IPS-NIHi7 (cell line): ENCODE results near the gene CRYGS.
"Not testable (repeated sequence)": the region's sequence is repeated elsewhere in the genome, so short reads cannot be mapped to it uniquely, and the experiment has no call there.

ENCODE experiments used
- DNase-seq: peaks from one replicate; pipeline ENCODE4 v3.0.0; 2012; ENCODE audit warnings: mixed read lengths; ENCODE audit errors: extremely low spot score

CRYGS gene

DNA sequence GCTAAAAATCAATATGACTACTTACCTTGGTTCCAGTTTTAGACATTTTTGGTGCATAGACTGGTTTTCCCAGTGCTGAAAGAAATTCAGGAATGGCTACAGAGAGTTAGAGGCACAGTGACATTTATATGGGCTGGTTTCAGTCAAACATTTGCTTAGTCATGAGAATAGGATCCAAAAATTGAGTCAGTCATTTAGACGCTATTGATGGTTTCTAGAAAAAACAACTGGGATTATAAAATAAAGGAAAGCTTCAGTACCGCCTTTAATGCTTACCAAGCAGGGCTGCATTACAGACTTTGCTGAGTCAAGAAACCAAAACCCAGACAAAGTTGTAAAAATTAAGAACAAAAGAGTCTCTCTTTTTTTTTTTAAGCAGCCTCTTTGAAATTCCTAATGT lies at the start of gene CRYGS:
TSS of gene CRYGS (minus strand) at position 100 of the 400 bp plus-strand sequence. CDS start at position 46, 54 bp downstream.
- DNase-seq, result no peak

DNA sequence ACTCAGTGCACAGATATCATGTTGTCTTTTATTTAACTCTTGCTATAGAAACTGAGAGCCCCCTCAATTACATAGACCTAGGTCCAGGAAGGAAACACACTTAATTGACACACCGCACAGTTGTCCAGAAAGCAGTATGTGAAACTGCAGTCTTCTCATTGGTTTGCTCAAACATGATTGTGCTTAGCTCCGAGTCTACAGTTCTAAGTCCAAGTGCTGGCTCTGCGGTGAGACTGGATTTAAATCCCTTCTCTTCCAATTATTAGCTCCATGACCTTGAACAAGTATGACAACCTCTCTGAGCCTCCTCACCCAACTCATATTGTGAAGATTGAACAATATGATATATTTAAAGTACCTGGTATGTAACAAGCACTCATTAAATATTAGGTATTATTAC lies 49.7 kb upstream of the CRYGS start:
- no peak for DNase-seq

DNA sequence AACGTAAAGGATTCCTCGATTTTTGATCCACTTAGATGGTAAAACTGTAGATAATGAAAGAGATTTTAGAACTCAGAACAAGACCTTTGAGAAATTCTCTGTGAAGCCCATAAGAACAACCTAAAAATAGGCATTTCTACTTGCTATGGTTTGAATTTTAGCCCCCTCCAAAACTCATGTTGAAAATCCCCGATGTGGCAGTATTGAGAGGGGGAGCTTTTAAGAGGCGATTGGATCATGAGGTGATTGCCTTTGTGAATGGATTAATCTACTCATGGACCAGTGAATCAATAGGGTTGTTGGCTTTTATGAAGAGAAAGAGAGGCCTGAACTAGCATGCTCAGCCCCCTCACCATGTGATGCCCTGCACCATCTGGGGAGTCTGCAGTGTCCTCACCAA lies 48.5 kb upstream of the CRYGS start:
- DNase-seq, result no peak

DNA sequence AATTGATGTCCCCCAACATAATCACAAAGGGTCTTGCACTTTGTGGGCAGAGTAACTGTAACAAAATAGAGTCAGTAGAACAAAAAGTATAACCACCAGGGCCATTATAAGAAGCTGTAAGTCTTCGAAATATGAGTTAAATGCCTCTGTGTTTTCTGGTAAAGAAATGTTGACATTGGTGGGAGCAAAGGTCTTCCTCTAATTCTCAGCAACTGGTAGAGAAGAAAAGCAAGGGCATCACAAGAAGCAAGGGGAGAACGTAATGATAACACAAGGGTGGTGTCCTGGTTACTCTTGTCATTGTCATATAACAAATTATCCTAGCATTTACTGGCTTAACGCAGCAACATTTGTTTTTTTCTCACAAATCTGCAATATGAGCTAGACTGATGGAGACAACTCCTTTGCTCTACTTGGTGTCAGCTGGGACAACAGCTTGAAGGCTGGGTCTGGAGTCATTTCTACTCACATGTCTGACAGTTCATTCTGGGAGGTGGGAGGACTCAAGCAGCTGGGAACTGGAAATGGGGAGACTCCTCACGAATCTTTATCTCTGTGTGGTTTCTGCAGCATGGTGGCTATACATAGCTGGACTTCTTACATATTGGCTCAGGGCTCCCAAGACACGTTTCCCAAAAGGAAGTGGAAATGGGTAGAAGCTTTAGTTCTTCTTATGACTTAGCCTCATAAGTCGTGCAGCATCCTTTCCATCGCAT lies 46.6 kb upstream of the CRYGS start:
- no peak for DNase-seq

DNA sequence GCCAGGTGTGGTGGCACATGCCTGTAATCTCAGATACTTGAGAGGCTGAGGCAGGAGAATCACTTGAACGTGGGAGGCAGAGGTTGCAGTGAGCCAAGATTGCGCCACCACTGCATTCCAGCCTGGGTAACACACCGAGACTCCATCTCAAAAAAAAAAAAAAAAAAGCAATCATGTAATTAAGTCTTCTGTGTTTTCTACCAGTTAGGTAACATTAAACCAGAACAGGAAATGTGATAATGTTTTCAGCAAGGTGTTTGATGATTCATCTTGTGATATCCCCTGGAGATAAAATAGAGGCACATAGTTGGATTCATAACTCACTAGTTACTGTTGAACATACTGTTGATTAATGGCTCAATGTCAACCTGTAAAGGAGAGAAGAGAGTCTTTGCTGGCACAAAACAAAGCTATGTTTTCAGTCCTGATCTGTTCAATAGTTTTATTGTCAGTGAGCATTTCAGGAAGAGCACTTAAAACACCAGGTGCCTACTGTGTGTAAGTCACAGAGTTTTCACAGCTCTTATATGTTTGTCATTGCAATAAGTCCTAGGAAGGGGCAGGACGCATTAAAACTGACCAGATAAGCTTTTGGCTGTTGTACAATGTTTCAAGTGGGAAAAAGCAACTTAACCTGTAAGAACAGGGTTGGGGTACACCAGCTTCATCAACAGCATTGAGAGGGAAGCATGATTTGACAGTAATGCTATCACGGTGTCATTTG lies 45.8 kb upstream of the CRYGS start:
- no peak for DNase-seq

DNA sequence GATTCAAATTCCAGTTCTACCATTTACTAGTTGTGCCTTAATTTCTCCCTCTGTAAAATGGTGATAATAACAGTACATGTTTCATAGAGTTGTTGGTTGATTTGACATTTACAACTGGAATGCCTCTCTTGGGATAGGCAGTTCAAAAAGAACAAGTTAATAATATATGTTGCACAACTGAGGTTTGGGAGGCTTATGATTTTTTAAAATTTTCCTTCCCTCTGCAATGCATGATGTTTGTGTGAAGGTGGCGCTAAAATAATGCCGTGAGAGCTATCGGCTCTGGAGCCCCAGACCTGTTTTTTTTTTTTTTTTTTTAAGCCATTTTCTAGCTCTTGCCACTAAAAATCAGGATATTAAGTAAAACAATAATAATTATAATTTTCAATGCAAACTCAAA lies 44.9 kb upstream of the CRYGS start:
- DNase-seq, result peak; percentile 32

DNA sequence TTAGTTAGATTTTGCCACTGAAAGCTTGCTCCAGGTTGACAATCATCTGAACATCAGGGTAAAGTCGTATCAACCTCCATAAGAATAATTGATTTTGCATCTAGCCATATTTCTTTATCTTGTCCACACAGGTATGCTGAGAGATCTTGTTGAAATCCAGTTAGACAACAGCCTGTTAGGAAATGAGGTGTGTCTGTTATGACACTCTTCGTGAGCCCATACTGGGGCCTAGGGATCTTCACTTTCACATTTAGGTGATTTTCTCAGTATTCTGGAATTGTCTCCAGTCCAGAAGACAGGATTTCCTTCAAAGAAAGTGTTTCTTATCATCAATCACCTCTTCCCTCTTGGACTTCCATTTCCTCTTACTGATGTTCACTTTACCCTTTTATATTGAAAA lies 44.5 kb upstream of the CRYGS start:
- no peak for DNase-seq

DNA sequence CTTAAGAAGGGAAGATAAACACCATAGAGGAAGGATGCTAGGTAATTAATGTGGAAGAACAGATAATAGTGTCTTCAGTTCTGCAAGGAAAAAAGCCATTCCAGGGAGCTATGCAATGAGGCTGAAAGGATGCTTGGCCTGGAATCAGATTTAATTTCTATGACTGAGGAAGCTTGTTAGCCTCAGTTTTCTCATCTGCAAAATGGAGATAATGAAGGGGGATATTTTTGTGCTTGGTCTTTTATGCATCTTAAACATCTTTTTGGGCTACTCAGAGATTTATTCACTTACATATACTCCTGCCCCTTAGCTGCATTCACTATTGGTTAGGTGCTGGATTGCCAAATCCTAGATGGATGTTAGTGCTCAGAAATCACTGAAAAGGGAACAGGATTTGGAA lies 43.0 kb upstream of the CRYGS start:
- no peak for DNase-seq

DNA sequence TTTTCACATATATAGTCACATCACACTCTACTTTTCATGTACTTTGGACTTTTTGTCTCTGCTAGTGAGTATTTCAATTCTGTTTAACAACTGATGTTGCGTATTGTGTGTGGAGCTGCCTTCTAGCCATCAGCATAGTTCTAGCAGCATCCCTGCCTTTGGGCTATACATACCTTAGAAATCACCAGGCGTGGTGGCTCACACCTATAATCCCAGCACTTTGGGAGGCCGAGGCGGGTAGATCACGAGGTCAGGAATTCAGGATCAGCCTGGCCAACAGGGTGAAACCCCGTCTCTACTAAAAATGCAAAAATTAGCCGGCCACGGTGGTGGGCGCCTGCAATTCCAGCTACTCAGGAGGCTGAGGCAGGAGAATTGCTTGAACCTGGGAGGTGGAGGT lies 42.1 kb upstream of the CRYGS start:
- not testable (repeated sequence) for DNase-seq

DNA sequence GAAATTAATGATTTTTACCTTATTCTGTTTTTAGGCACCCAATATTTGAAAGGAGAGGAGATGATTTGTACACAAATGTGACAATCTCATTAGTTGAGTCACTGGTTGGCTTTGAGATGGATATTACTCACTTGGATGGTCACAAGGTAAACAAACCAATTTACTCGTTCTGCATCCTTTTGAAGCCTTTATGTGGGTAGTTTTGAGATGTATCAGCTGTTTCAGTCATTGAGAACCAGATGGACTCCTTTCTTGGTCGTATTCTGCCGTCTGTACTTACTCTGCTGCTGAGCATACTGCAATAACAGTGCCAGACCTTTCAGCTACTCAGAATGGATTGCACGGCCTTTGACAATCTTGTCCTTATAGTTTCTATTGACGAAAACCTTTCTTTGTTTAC lies 39.7 kb upstream of the CRYGS start:
- no peak for DNase-seq

DNA sequence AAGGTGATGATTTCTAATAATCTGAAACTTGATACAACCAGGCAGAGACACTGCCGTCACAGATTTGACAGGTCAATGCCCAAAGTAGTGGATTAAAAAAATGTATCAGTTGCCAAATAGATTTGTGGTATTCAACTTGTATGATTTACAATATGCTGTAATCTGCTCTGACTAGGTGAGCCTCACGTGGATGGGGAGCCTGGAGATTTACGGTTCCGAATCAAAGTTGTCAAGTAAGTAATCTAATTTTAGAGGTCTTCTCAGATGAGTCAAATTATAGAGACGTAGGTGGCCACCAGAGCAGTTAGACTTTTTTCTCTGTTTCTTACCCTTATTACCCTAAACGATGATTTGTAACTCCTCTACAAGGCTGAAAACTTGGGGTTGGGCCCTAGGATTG lies 38.4 kb upstream of the CRYGS start:
- no peak for DNase-seq

DNA sequence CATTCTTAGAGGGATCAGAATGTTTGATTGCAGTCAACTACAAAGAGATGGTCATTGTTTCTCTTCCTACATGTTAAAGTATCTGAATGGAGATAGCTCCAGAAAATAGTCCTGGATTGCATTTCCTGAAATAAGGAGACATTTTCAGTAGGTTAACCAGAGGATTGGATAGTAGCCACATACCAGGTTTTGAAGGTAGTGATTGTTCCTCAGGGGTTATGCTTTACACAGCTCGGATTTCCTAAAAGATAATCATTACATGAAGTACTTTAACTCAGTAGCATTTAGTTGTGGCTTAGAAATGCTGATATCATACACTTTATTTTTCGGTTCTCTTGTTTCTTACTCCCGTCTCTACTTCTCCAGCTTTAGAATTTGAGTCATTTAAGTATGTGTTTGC lies 36.6 kb upstream of the CRYGS start:
- DNase-seq, result no peak

DNA sequence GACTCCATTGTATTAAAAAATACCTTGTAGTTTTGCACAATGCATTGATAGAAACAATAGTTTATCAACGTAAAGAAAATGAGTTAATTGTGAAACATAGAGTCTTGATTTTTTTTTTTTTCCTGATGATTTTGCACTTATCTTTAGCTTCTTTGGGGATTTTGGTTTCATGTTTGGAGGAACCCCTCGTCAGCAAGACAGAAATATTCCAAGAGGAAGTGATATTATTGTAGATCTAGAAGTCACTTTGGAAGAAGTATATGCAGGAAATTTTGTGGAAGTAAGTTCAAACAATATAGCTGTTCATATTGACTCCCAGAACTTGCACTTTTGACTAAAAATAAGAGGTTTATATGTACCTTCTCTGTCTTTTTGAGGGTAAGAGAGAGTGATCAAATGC lies 33.3 kb upstream of the CRYGS start:
- no peak for DNase-seq

DNA sequence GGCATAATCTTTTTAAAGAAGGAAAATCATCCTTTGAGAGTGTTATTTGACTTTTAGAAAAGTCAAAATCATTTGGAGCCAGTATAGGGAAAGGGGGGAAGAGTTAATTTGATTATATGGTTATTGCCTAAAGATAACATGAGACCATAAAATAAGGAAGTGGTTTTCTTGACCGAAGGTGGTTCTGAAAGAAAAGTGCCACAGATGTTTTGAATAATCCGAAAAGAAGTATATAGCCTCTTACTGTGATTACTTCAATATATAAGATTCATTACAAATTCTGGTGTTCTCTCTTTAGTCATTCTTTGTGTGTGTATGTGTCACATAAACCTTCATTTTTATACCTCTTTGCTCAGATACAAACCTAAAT lies 27.4 kb upstream of the CRYGS start:
- no peak for DNase-seq

DNA sequence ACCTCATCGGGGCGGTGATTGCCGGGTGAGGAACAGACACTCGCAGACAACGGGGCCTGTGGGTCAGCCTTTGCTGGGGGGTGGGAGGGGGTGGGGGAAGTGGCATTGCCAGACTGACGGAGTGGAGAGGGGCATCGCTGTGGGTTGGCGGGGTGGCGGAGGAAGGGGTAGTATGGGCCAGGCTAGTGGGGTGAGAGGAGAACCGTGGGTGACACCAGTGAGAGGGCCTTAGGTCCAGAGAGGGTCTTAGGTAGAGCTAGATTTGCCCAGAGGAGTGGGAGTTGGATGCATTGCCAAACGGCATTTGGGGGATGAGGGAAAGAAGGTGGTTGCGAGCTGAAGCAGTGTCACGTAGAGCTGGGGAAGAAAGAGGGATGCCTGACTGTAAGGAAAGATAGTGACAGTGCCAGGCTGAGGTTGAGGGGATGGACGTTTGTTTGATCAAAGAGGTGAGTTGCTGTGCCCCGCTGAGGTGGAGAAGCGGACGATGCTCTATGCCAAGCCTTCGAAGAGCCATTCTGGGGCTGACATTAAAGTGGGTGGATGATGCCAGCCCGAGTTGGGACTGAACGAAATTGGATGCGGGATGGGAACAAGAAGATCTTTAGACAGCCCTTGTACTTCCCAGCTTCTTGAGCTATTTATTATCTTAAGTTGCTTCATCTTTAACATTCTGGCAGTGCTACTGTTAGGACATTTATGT lies 26.9 kb upstream of the CRYGS start:
- no peak for DNase-seq

DNA sequence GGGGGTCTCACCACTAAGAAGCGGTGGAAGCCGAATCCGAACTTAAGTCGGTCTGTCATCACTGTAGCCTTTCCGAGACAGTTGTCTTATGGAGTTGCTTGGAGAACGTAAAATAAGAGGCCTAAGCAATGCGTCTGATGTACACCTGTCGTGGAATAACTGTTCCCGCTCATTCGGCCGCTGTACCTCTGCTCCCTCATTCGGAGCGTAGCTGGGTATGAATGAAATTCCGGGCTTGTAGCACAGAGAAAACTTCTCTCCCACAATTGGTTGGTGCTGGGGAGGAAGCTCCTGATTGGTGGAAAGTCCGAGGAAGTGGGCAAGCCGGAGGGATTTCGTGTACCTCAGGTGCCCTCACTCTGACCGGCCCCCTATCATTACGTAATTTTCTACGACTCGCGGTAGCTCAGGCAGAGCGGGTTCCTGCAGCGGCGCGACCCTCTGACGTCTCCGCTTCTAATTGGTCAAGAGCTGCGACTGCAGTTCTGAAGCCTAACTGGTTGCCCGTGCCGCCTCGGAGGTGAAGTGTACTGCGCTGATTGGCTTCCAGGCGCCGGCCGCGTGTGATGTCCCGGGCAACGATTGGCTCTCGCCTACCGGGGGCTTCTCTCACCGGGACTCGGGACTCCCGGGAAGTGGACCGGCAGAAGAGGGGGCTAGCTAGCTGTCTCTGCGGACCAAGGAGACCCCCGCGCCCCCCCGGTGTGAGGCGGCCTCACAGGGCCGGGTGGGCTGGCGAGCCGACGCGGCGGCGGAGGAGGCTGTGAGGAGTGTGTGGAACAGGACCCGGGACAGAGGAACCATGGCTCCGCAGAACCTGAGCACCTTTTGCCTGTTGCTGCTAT lies 26.1 kb upstream of the CRYGS start, which contains the start of gene DNAJB11:
TSS of gene DNAJB11 (plus strand) at position 625 of the 845 bp plus-strand sequence. CDS start at position 803, 178 bp downstream.
- peak; percentile 99 for DNase-seq

DNA sequence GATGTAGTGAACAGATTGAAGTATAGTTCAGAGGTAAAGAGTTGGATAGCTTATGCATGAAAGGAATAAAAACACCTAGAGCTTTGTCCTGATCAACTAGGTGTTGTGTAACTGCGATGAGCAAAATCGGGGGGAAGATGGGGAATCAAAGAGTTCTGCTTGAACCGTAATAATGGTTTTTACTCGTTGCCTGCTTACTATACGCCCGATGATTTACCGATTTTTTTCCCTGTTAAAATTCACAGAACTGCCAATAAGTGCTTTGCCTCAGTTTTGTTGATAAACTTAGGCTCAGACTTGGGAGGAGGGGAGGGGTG lies 25.6 kb upstream of the CRYGS start:
- no peak for DNase-seq

DNA sequence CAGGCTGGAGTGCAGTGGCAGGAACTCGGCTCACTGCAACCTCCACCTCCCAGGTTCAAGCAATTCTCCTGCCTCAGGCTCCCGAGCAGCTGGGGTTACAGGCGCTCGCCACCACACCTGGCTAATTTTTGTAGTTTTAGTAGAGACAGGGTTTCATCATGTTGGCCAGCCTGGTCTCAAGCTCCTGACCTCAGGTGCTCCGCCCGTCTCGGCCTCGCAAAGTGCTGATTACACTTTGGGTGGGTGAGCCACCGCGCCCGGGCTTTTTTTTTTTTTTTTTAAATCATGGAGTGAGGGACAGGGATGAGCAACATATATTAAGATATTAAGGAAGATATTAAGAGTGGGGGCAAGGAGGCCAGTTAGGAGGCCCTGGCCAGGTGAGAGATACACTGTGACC lies 25.2 kb upstream of the CRYGS start:
- DNase-seq, result not testable (repeated sequence)

DNA sequence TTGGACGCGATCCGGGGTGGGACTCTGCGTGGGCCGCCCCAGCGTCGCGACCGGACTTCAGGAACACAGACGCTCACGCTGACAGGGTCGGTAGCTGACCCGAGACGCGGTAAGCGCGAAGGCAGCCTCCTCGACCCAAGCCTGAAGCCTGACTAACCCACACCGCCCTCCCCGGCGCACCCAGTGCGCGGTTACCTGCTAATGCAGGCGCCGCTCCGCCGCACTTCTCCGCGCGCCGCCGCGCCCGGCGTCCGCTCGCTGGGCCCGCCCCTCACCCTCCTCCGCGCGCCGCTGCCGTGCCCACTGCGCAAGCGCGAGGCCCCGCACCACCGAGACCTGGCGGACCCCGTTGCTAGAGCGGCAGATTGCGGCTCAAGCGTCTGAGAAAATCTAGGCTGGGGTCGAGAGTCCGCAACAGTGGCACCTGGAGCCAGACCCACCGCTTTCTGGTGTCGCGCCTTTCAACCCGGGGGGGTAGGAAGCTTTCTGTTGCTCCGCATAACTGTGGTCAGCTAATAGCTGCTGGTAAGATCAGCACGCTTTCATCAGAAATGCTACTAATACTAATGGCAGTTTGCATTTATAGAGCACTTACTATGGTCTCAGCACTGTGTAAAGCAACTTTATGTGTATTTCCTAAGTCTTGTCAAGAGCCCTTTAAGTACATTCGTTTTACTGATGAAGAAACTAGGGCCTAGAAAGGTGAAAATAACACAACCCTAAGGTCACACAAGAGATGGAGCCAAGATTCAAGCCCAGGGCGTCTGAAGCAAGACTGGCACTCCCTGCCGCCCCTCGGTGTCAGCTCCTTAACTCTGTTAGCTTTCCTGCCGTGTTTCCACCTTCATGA lies 23.1 kb upstream of the CRYGS start, which contains the start of gene TBCCD1:
TSS of gene TBCCD1 (minus strand) at position 268 of the 850 bp plus-strand sequence. CDS start 3,010 bp downstream, outside the sequence.
- peak; percentile 93 for DNase-seq

DNA sequence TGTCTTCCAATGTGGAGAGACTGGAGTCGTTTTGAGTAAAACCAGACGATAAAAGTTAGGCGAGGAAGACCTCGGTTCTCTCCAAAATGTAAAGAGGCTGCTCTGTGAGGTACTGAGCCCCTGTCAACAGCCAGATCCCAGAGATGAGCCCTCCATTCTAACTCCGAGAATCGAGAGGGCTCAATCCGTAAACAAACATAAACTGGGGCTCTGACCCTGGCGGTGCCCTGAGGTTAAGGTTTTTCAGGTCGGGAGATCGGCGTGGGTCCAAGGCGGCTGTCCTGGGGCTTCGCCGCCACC lies 22.5 kb upstream of the CRYGS start:
- peak; percentile 27 for DNase-seq

DNA sequence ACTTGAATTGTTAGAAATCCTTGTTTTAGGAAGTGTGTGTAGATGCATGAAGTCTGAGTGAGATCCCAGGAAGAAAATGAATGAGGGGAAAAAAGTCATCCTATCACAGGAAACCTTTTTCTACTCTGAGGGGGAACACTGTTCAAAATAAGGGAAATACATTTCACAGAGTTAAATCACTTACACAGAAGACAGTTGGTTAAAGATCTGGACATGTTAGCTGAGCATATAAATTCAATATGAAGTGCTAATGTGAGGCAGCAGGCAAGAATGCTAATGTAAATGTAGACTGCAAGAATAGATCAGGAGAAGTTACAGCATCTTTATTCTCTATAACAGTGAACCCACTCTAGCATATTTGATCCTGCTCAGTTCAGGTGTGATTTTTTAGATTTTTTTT lies 20.4 kb upstream of the CRYGS start:
- no peak for DNase-seq
